ENCODE measurements around the gene IYD.

Gene IYD

DNA sequence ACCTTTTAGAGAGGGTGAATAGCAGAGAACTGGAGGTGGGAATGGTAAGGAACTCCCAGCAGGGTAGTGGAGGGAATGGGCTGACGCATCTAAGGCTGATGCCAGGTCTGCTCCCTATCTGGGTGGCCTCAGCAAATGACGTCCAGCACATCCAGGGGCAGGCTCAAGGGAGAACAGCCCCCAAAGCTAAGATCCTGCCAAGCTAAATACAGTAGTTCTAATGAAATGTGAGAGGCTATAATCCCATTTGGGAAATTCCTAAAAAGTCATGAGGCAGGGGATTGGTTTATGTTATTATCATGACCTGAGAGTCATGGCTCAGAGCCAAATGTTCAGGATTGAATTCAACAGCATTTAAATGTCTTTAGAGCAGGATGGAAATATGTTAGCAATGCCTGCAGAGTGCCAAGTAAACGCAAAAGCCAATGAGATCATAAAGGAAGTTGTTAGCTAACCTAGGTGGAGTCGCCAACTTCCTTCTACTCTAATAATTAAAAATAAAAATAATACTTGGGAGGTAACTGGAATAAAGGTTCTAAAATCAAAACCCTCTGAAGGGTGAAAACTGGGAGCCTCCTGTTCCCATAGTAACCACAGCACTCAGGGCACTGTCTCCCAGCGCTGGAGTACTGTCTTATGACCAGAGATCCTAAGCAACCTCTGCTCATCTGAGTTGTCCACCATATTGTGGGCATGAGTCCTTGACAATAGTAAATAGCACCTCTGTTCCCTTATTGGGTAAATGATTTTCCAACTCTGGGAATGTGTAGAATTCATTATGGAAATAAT is 34.8 kb downstream of the IYD start:
- 78% methylated on average over 4 of the region's 5 CpGs for WGBS
- H3K27ac ChIP-seq (ENCODE audit: low read depth, low read length), result no peak overlapping the region
- no peaks in the 10 kb centered on the region for H3K36me3 ChIP-seq (ENCODE audit: insufficient read depth, low read length)
- no peak overlapping the region for H3K4me3 ChIP-seq (ENCODE audit: low read length)
- H3K9me3 ChIP-seq (ENCODE audit: insufficient read depth, low read depth, low read length), result no peaks in the 10 kb centered on the region
- no peaks in the 10 kb centered on the region for H3K27me3 ChIP-seq (ENCODE audit: insufficient read depth, low read length)
- H3K4me1 ChIP-seq (ENCODE audit: insufficient read depth, low read length), result no peaks in the 10 kb centered on the region
- no peak overlapping the region for H3K9ac ChIP-seq (ENCODE audit: low read depth, low read length)

DNA sequence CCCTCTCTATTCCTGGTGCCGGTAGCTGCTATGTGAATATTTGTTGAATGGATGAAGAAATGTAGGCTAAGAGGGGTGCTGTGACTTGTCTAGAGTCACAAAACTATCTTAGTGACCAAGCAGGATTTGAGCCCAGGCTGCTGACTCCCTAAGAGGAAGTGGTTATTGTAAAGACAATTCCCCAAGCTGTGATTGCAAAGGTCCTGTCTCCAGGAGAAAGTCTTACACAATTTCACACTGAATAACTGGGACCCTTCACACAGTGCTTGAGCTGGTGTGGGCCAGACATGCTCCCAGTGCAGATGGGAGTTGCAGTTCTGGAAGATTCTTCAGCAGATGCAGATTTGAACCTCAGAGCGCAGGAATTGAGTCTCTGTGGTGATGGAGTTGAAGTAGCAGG is 38.1 kb downstream of the IYD start:
- no peaks in the 10 kb centered on the region for H3K4me1 ChIP-seq (ENCODE audit: insufficient read depth, low read length)
- H3K9ac ChIP-seq (ENCODE audit: low read depth, low read length), result no peak overlapping the region
- no peaks in the 10 kb centered on the region for H3K36me3 ChIP-seq (ENCODE audit: insufficient read depth, low read length)
- H3K4me3 ChIP-seq (ENCODE audit: low read length), result no peak overlapping the region
- H3K27ac ChIP-seq (ENCODE audit: low read depth, low read length), result no peak overlapping the region
- 46% methylated on average over 2 of the region's 2 CpGs for WGBS
- no peaks in the 10 kb centered on the region for H3K9me3 ChIP-seq (ENCODE audit: insufficient read depth, low read depth, low read length)
- H3K27me3 ChIP-seq (ENCODE audit: insufficient read depth, low read length), result no peaks in the 10 kb centered on the region

DNA sequence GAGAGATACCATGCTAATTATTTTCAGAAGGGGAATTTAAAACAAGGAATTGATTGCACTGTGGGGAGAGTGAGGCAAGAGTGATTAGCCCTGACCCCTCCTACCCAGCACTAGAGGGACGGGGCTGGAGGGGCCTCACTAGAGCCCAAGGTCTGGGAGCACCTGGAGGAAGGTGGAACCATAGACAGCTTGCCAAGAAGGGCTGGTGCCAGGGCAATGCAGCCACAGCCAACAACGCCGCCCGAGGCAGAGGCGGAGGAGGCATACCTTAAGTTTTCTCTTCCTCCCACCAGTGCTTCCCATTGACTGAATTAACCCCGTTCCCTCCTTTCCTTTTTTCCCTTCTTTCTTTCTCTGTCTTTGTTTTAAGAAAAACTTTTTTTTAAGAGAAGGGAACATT is 40.0 kb downstream of the IYD start:
- WGBS, result 93% methylated on average over 6 of the region's 6 CpGs
- Histone ChIP-seq H3K4me3 (ENCODE audit: low read length) (no peak overlapping the region), H3K9ac (ENCODE audit: low read depth, low read length) (no peak overlapping the region), H3K27me3 (ENCODE audit: insufficient read depth, low read length) (no peaks in the 10 kb centered on the region), H3K4me1 (ENCODE audit: insufficient read depth, low read length) (no peaks in the 10 kb centered on the region), H3K9me3 (ENCODE audit: insufficient read depth, low read depth, low read length) (peaks cover 3% of the 10 kb centered on the region; the same call in 1 of the 2 replicates), H3K36me3 (ENCODE audit: insufficient read depth, low read length) (no peaks in the 10 kb centered on the region), H3K27ac (ENCODE audit: low read depth, low read length) (no peak overlapping the region)

DNA sequence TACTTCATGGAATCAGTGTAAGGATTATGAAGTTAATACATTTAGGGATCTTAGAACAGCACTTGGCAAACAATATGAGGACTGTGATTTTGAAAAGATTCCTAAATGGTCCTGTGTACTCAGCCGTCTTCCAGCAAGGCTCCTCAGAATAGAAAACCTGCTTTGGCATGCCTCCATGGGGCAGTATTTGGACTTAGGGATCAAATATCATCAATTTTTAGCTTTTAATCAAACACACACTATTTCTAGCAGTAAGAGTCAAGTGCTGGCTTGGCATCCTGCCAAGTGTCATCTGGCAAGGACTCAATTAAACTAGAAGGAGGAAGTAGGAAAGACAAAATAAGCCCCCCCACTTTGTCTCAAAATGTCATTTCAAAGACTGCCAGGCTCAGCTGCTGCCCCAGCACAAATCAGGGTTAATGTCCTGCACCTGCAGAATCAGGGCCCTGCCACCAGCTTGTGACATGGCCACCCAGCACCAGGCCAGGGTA is 40.8 kb downstream of the IYD start:
- Histone ChIP-seq H3K4me3 (ENCODE audit: low read length) (no peak overlapping the region), H3K9me3 (ENCODE audit: insufficient read depth, low read depth, low read length) (peaks cover 3% of the 10 kb centered on the region; the same call in 1 of the 2 replicates), H3K36me3 (ENCODE audit: insufficient read depth, low read length) (no peaks in the 10 kb centered on the region), H3K27ac (ENCODE audit: low read depth, low read length) (no peak overlapping the region), H3K9ac (ENCODE audit: low read depth, low read length) (no peak overlapping the region), H3K4me1 (ENCODE audit: insufficient read depth, low read length) (no peaks in the 10 kb centered on the region), H3K27me3 (ENCODE audit: insufficient read depth, low read length) (no peaks in the 10 kb centered on the region)
- WGBS, result 96% methylated on average over 1 of the region's 1 CpG

DNA sequence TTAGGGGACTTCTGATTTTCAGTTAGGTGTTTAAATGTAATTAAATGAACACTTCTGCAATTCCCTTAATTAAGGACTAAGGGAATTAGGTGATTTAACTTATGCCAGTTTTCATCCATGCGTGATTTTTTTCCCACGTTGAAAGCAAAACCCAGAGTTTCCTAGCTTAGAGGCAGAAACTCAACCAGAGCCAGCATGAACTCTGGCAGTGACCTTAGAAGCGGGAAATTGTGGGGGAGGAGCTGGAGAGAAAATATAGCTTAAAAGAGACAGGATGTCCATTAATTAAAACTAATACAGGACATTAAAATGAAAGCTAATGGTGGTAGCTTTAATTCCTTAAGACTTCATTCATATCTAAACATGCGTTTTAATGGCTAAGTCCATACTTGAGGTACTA is 41.6 kb downstream of the IYD start:
- Histone ChIP-seq H3K4me3 (ENCODE audit: low read length) (no peak overlapping the region), H3K36me3 (ENCODE audit: insufficient read depth, low read length) (no peaks in the 10 kb centered on the region), H3K4me1 (ENCODE audit: insufficient read depth, low read length) (no peaks in the 10 kb centered on the region), H3K9me3 (ENCODE audit: insufficient read depth, low read depth, low read length) (peaks cover 3% of the 10 kb centered on the region; the same call in 1 of the 2 replicates), H3K27me3 (ENCODE audit: insufficient read depth, low read length) (no peaks in the 10 kb centered on the region; the same call in 1 of the 2 replicates), H3K27ac (ENCODE audit: low read depth, low read length) (no peak overlapping the region), H3K9ac (ENCODE audit: low read depth, low read length) (no peak overlapping the region)
- 96% methylated on average over 3 of the region's 4 CpGs for WGBS

DNA sequence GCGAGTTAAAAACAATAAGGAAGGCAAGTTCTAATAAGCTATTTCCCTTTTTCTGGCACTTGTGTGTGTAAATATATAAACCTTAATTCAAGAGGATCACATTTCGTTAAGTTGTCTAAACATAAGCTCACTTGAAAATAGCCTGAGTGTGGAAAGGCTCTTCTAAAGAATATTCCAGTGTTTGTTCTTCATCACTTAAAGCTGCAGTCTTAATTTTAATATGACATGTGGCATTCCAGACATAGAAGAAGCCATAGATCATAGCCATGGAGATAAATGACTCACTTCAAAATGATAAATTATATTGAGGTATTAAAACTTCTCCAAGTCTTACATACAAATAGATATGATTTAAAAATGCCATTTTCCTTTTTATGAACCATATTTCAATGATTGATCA is 42.1 kb downstream of the IYD start:
- no peaks in the 10 kb centered on the region for H3K36me3 ChIP-seq (ENCODE audit: insufficient read depth, low read length)
- H3K9me3 ChIP-seq (ENCODE audit: insufficient read depth, low read depth, low read length), result peaks cover 3% of the 10 kb centered on the region; the same call in 1 of the 2 replicates
- WGBS, result no CpG with 5 or more reads among the region's 2 CpGs
- no peak overlapping the region for H3K4me3 ChIP-seq (ENCODE audit: low read length)
- no peak overlapping the region for H3K9ac ChIP-seq (ENCODE audit: low read depth, low read length)
- peaks cover 4% of the 10 kb centered on the region; the same call in 1 of the 2 replicates for H3K27me3 ChIP-seq (ENCODE audit: insufficient read depth, low read length)
- no peak overlapping the region for H3K27ac ChIP-seq (ENCODE audit: low read depth, low read length)
- no peaks in the 10 kb centered on the region for H3K4me1 ChIP-seq (ENCODE audit: insufficient read depth, low read length)

DNA sequence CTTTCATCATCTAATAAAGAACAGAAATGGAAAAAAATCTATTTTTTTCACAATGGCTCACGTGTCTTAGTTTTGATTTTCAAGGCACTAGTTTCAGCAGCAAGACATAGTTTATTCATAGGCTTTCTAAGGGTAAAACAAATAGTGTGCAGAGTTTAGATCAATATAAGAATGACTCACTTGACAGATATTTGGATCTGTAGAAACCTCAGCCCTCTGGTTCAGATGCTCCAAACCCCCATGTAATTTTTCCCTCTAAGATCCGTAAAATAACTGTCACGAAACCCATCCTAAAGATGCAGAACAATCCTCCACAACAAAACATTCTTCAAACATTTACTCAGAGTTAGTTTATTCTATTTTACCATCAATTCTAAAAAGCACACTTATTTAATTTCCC is 43.4 kb downstream of the IYD start:
- Histone ChIP-seq H3K9ac (ENCODE audit: low read depth, low read length) (no peak overlapping the region), H3K4me1 (ENCODE audit: insufficient read depth, low read length) (no peaks in the 10 kb centered on the region)
- 87% methylated on average over 3 of the region's 3 CpGs for WGBS

DNA sequence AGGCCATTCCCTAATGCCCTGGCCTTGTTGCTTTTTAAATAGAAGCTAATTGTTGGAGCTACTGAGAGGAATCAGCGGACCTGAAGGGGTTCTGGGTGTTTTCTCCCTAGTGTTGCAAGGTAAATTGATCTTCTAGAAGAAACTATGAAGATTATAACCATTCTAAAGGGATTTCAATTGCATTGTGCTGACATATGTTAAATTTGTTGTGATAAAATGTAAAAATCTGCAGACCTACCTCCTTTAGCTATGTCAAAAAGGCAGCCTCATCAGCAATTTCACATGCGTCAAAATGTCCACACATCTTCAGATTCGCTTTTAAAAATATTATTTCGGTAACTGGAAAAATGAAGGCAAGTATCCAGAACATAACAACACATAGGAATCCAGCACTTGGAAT is 44.4 kb downstream of the IYD start:
- WGBS, result 59% methylated on average over 4 of the region's 4 CpGs
- H3K27ac ChIP-seq (ENCODE audit: low read depth, low read length), result no peak overlapping the region
- no peaks in the 10 kb centered on the region for H3K4me1 ChIP-seq (ENCODE audit: insufficient read depth, low read length)
- H3K4me3 ChIP-seq (ENCODE audit: low read length), result no peak overlapping the region
- H3K27me3 ChIP-seq (ENCODE audit: insufficient read depth, low read length), result peaks cover 16% of the 10 kb centered on the region; the same call in 1 of the 2 replicates
- peaks cover 3% of the 10 kb centered on the region; the same call in 1 of the 2 replicates for H3K9me3 ChIP-seq (ENCODE audit: insufficient read depth, low read depth, low read length)
- no peaks in the 10 kb centered on the region for H3K36me3 ChIP-seq (ENCODE audit: insufficient read depth, low read length)
- no peak overlapping the region for H3K9ac ChIP-seq (ENCODE audit: low read depth, low read length)

More for the DNA sequence above, 43.4 kb downstream of the IYD start:
- H3K36me3 ChIP-seq (ENCODE audit: insufficient read depth, low read length), result no peaks in the 10 kb centered on the region
- no peak overlapping the region for H3K27ac ChIP-seq (ENCODE audit: low read depth, low read length)
- H3K4me3 ChIP-seq (ENCODE audit: low read length), result no peak overlapping the region
- H3K9me3 ChIP-seq (ENCODE audit: insufficient read depth, low read depth, low read length), result peaks cover 3% of the 10 kb centered on the region; the same call in 1 of the 2 replicates
- peaks cover 16% of the 10 kb centered on the region; the same call in 1 of the 2 replicates for H3K27me3 ChIP-seq (ENCODE audit: insufficient read depth, low read length)

DNA sequence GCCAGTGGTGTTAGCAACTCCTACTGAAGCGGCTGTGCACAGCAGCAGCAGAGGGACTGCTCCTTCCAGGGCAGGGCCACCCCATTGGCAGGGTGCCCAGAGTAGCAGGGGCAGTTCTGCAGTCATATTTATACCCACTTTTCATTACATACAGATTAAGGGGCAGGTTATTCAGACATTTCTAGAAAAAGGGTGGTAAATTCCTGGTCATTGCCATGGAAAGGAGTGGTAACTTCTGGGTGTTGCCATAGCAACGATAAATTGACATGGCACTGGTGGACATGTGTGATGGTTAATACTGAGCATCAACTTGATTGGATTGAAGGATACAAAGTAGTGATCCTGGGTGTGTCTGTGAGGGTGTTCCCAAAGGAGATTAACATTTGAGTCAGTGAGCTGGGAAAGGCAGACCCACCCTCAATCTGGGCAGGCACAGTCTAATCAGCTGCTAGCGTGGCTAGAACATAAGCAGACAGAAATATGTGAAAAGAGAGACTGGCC is 45.0 kb downstream of the IYD start:
- H3K9me3 ChIP-seq (ENCODE audit: insufficient read depth, low read depth, low read length), result peaks cover 3% of the 10 kb centered on the region; the same call in 1 of the 2 replicates
- WGBS, result 94% methylated on average over 3 of the region's 3 CpGs
- H3K27me3 ChIP-seq (ENCODE audit: insufficient read depth, low read length), result peaks cover 16% of the 10 kb centered on the region; the same call in 1 of the 2 replicates
- no peak overlapping the region for H3K27ac ChIP-seq (ENCODE audit: low read depth, low read length)
- H3K36me3 ChIP-seq (ENCODE audit: insufficient read depth, low read length), result no peaks in the 10 kb centered on the region
- no peaks in the 10 kb centered on the region for H3K4me1 ChIP-seq (ENCODE audit: insufficient read depth, low read length)
- no peak overlapping the region for H3K9ac ChIP-seq (ENCODE audit: low read depth, low read length)
- no peak overlapping the region for H3K4me3 ChIP-seq (ENCODE audit: low read length)

DNA sequence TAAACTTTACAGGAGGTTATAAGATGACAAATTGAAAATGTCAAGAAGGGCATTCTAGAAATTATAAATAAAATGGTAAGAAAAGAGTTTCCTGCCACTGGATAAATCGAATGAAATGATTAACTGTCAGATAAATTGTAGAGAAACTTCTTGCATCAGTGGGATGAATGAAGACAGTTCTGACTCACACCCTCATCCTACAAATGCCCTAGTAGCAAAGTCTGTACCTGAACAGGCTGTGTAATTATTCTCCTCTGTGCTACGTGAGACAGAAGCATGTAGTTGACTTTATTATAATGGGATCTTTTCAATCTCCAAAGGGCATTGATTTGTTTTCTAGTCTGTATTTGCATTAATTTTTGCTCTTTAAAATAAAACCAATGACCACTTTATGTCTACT is 47.3 kb downstream of the IYD start:
- Histone ChIP-seq H3K4me1 (ENCODE audit: insufficient read depth, low read length) (no peaks in the 10 kb centered on the region), H3K27me3 (ENCODE audit: insufficient read depth, low read length) (peaks cover 16% of the 10 kb centered on the region; the same call in 1 of the 2 replicates), H3K9ac (ENCODE audit: low read depth, low read length) (no peak overlapping the region), H3K4me3 (ENCODE audit: low read length) (no peak overlapping the region), H3K9me3 (ENCODE audit: insufficient read depth, low read depth, low read length) (peaks cover 3% of the 10 kb centered on the region; the same call in 1 of the 2 replicates), H3K27ac (ENCODE audit: low read depth, low read length) (no peak overlapping the region), H3K36me3 (ENCODE audit: insufficient read depth, low read length) (no peaks in the 10 kb centered on the region)
- WGBS, result 78% methylated on average over 1 of the region's 2 CpGs

DNA sequence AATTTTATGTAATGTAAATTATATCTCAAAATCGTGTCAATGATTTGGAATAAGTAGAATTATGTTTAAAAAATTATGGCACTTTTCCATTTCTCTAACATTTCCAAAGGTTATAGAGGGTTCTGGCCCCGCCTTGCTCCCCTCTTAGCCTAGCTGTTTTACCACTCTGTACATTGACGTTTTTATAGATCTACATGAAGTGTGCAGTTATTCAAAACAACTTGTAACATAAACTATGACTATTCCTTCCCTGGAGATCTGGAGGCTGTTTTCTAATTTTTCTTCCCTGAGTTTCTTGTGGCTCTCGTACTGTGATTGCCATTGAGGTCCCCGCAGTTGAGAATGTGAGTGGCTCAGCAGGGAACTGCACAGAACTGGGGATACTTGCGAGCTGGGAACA is 48.4 kb downstream of the IYD start:
- Histone ChIP-seq H3K27ac (ENCODE audit: low read depth, low read length) (no peak overlapping the region), H3K36me3 (ENCODE audit: insufficient read depth, low read length) (no peaks in the 10 kb centered on the region), H3K27me3 (ENCODE audit: insufficient read depth, low read length) (peaks cover 16% of the 10 kb centered on the region; the same call in 1 of the 2 replicates), H3K4me3 (ENCODE audit: low read length) (no peak overlapping the region), H3K9me3 (ENCODE audit: insufficient read depth, low read depth, low read length) (peaks cover 3% of the 10 kb centered on the region; the same call in 1 of the 2 replicates), H3K9ac (ENCODE audit: low read depth, low read length) (no peak overlapping the region), H3K4me1 (ENCODE audit: insufficient read depth, low read length) (no peaks in the 10 kb centered on the region)
- 80% methylated on average over 5 of the region's 6 CpGs for WGBS

Measured in HUES64 (cell line).